GM18507 (cell line): ENCODE data around the gene SLC15A3.
"Not testable (repeated sequence)": the region's sequence is repeated elsewhere in the genome, so short reads cannot be mapped to it uniquely, and the experiment has no call there.

Experiments
- DNase-seq: peaks from one replicate; pipeline ENCODE4 v3.0.0; 2011; ENCODE audit warnings: low read depth; ENCODE audit not compliant: insufficient read length; ENCODE audit errors: extremely low spot score
- FAIRE-seq: peaks from 2 replicates; lab custom pipeline; 2011; peaks lifted over from hg19 to GRCh38; lab: Jason Lieb, UNC

The SLC15A3 gene

GRCh38 chr11:60978546-60979380, 26.8 kb upstream of the SLC15A3 start:
- no peak for DNase-seq

GRCh38 chr11:60977836-60978235, 25.9 kb upstream of the SLC15A3 start:
- DNase-seq, result no peak

More at GRCh38 chr11:60978546-60979380, 26.8 kb upstream of the SLC15A3 start:
- no peak for FAIRE-seq

GRCh38 chr11:60977224-60977623, 25.2 kb upstream of the SLC15A3 start:
- no peak for FAIRE-seq

More at GRCh38 chr11:60977836-60978235, 25.9 kb upstream of the SLC15A3 start:
- FAIRE-seq, result no peak

GRCh38 chr11:60974726-60975125, 22.8 kb upstream of the SLC15A3 start:
- DNase-seq, result no peak
- FAIRE-seq, result no peak

More at GRCh38 chr11:60977224-60977623, 25.2 kb upstream of the SLC15A3 start:
- DNase-seq, result no peak

DNA sequence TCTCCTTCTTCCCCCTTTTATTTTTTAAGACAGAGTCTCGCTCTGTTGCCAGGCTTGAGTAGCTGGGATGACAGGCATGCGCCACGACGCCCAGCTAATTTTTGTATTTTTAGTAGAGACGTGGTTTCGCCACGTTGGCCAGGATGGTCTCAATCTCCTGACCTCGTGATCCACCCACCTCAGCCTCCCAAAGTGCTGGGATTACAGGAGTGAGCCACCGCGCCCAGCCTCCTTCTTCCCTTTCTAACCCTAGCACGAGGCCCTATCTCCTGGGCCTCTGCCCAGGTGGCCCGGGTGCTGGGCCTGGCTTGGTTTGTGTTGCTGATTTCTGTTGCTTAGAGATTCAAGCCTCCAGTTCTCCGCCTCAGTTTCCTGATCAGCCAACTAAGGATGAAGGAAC, 22.3 kb upstream of the SLC15A3 start:
- DNase-seq, FAIRE-seq: not testable (repeated sequence)

DNA sequence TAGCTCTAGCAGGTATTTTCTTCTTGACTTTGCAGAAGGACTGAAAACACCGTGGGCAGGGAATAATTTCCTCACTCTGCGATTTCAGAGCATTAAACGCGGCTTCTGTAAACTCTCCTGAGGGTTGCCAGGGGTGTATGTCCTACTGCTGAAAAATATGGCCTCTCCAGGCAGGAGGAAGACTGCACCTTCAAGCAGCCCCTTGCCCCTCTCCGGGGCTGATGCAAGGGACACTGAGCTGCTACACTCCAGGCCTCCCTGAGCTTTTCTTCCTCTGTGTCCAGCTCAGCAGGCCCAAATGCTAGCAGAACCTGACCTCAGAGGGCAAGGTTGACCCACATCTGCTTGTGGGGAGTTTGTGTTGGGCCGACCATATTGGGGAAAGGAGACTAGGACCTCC, 21.7 kb upstream of the SLC15A3 start:
- DNase-seq, result no peak
- FAIRE-seq, result no peak

DNA sequence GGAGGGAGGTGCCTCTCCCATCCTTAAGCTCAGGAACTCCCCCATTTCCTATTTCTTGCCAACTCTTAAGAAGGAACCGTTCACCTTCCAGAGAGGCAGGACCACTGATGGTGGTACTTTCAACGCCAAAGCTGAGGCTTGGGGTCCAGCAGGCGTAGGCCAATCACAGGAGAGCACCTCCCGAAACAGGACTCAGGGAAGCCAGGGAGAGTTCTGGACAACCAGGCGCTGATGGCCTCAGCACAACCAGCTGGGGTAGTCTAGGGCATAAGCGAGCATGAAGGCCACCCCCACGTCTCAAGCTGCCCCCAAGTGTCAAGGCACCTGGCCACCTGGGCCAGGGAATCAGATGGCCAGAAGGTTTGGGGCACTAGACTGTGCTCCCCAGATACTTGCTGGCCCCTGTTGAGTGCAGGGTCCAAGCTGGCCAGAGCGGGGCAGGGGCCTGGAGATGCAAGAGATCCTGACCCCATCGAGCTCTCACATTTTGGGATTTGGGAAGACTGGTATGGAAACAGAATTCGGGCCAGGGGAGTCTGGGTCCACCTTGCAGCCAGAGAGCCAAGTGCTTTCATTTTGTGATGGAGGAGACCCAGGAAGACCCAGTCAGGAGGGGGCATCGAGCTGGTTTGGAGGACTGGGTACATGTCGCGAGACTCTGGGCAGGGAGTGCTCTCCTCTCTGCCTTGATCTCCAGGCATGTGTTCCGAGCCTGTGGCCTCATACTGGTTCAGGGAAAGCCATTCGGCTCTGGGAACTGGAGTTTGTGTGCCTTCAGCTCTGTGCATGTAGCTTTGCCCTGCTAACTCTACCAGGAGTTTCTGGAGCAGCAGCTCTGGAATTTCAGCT, 20.4 kb upstream of the SLC15A3 start:
- DNase-seq (no peak), FAIRE-seq (no peak)

- FAIRE-seq (no peak), DNase-seq (no peak)
Measured at GRCh38 chr11:60971520-60971919, 19.5 kb upstream of the SLC15A3 start, which contains the start of gene CD6. Gene CD6 (plus strand): TSS chr11:60971680. CDS start chr11:60971866, 186 bp downstream.

DNA sequence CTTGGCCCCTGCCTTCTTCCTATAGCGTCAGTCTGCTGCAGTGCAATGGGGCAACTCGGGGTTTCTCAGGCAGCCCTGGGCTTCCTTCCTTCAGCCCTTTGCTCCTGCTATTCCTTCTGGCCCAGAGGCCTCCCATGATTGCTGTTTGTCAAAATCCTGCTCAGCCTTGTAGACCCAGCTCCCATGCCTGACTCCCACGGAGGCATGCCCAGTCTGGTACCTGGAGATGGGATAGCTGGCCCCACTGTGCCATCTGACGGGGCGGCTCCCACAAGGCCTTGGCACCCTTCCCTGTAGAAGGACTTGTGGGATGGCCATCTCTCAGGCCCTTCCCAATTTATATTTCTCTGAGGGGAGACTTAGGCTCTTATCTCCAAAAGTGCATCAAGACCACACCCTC, 18.9 kb upstream of the SLC15A3 start:
- no peak for DNase-seq
- FAIRE-seq, result no peak

- peak; percentile 65 for DNase-seq
- FAIRE-seq, result peak; percentile 60
Measured at GRCh38 chr11:60970369-60970774, 18.4 kb upstream of the SLC15A3 start.

DNA sequence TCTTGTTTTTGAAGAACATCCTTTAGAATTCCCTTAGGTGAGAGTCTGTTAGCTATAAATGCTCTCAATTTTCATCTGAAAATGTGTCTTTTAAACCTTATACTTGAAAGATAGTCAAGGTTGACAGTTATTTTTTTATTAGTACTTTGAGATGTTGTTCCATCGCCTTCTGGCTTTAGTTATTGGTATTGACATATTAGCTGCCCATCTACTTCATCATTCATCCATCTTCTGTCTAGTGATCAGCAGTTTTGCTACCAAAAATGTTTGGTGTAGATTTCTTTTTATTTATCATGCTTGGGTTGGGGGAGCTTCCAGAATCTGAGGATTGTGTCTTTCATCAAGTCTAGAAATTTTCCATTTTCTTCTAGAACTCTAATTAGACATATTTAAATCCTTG, 16.2 kb upstream of the SLC15A3 start:
- no peak for FAIRE-seq
- DNase-seq, result no peak

DNA sequence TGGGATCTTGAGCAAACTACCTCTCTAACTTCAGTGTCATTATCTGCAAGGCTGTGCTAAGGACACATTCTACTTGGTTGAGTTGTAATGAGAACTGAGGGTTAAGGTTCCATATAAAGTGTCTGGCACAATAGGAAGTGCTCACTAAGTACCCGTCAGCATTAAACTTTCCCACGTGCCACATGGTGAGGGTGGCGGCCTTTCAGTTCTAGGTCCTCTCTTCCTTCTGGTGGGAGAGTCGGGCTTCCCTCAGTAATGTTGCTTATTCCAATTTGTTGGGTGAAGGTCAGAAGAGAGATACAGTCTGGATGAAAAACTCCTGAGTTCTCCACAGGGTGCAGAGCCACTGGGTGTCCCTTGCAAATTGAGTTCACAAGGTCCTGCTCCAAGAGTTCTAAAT, 14.9 kb upstream of the SLC15A3 start:
- no peak for DNase-seq
- no peak for FAIRE-seq

- no peak for FAIRE-seq
- no peak for DNase-seq
Measured at GRCh38 chr11:60964801-60965200, 12.8 kb upstream of the SLC15A3 start.

DNA sequence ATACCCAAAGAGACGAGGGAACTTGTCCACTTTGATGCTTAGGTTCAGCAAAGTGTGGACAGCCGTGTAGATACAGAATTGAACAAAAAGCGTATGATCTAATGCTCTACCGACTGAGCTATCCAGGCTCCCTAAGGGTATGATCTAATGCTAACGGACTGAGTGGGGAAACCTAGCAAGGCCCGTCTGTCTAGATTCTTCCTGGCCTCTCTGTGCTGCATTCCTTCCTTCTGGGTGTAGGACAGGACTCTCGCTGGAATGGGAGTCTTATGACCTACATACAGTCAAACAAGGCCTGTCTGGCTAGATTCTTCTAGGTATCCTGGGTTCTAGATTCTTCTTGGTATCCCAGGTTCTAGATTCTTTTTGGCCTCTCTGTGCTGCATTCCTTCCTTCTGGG, 8.4 kb upstream of the SLC15A3 start:
- DNase-seq, result no peak
- no peak for FAIRE-seq

- DNase-seq, result no peak
- FAIRE-seq, result no peak
Measured at GRCh38 chr11:60959431-60959830, 7.5 kb upstream of the SLC15A3 start.

- FAIRE-seq (no peak), DNase-seq (no peak)
Measured at GRCh38 chr11:60957188-60957587, 5.2 kb upstream of the SLC15A3 start.

DNA sequence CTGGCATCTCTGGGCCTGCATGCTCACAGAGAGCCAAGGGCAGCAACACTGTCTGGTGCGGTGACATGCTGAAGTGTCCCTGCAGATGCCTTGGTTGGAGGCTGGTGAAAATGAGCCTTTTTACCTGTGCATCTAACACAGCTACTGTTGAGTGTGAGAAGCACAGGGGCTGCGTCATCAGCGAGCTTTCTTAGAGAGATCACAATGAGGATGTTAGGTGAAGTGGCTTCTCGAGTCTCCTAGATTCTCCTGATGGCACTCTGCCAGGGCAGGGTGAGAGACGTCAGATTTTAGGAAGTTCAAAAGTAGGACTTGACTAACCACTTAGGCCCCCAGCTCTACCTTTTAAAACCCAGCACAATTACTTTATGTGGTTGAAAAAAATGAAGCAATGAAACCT, 3.6 kb upstream of the SLC15A3 start:
- FAIRE-seq (no peak), DNase-seq (no peak)

GRCh38 chr11:60954421-60954820, 2.4 kb upstream of the SLC15A3 start:
- FAIRE-seq (no peak), DNase-seq (no peak)

DNA sequence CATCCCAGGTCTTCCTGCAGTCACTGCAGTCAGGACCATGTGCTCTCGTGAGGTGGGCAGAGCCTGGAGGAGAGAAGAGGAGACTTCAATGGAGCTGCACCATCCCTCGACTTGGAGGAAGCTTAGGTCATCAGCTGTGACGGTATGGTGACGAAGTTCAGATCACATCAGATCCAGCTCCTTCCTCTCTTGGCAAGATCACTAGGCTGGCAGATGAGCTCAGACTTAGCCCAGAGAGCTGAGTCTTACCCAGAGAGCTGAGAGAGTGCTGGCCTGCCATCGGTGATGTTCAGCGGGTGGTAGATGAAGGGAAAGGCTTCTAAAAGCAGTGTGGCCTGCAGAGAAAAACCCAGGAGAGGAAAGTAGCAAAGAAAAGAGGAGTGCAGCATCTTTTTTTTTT, 1.8 kb upstream of the SLC15A3 start:
- peak; percentile 5 for FAIRE-seq
- no peak for DNase-seq

- FAIRE-seq, result no peak
- DNase-seq, result no peak
Measured at GRCh38 chr11:60952742-60953170, 780 bp upstream of the SLC15A3 start.

DNA sequence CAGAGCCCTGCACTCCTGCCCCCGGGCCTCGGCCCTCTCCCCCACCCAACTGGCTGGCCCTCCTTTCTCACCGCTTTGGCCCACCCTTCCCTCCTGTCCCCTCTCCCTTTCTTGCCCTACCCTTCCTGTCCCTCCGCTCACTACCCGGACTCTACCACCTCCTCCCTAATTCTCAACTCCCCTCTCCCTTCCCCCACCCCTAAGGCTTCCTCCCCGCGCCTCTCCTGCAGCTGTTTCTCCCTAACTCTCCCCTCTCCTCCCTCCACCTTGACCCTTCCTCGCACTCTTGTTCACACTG, 421 bp downstream of the SLC15A3 start:
- DNase-seq, result no peak
- FAIRE-seq, result peak; percentile 79
